ENCODE measurements around the gene MYOZ3.

The MYOZ3 gene

GRCh38 chr5:150700246-150700593 lies 39.2 kb downstream of the MYOZ3 start:
- no peak for DNase-seq (ENCODE audit: extremely low read depth in 1 of 2, low read depth in 1 of 2)

GRCh38 chr5:150700594-150701377 lies 39.7 kb downstream of the MYOZ3 start, which contains the start of gene RBM22:
Gene RBM22 (minus strand): TSS chr5:150701062. CDS start chr5:150700985, 77 bp downstream.
- DNase-seq (ENCODE audit: extremely low read depth in 1 of 2, low read depth in 1 of 2) = peak; percentile 70 to 85

GRCh38 chr5:150703762-150704161 lies 42.7 kb downstream of the MYOZ3 start:
- no peak for DNase-seq (ENCODE audit: extremely low read depth in 1 of 2, low read depth in 1 of 2)

- no peak for DNase-seq (ENCODE audit: extremely low read depth in 1 of 2, low read depth in 1 of 2)
Observed at GRCh38 chr5:150706776-150707390, 45.8 kb downstream of the MYOZ3 start.

GRCh38 chr5:150710165-150710564 lies 49.1 kb downstream of the MYOZ3 start:
- DNase-seq (ENCODE audit: extremely low read depth in 1 of 2, low read depth in 1 of 2) = no peak

- DNase-seq (ENCODE audit: extremely low read depth in 1 of 2, low read depth in 1 of 2) = no peak
Observed at GRCh38 chr5:150723845-150724244, 62.8 kb downstream of the MYOZ3 start.

Data from activated CD8-positive, alpha-beta memory T cell treated with anti-CD3 and anti-CD28 coated beads for 1 hour (primary cell).